Spinal cord (tissue), 10 donors: ENCODE data around the gene TRIM29. TPM values are rescaled to one million over a fixed set of nuclear protein-coding genes. Genes with fewer than 3 reads are reported as not detected.

Experiments used
- DNase-seq, 6 donors: peaks; one replicate each; pipeline versions ENCODE4 v3.0.0 to v3.0.0-alpha.2; 2013 to 2015; ENCODE audit warnings: low spot score in 6 of 6, low read depth in 4 of 6
- H3K27ac ChIP-seq: one replicate; pipeline ENCODE4 v1.5.1; 2013; ENCODE audit warnings: low read depth, low read length, control low read depth
- H3K27me3 ChIP-seq: one replicate; pipeline ENCODE4 v1.6.1; 2013; ENCODE audit warnings: low read length; ENCODE audit not compliant: control insufficient read depth, insufficient read depth
- H3K36me3 ChIP-seq: one replicate; pipeline ENCODE4 v1.6.1; 2013; ENCODE audit warnings: low read length; ENCODE audit not compliant: control insufficient read depth, insufficient read depth
- H3K4me1 ChIP-seq: one replicate; pipeline ENCODE4 v1.6.1; 2013; ENCODE audit warnings: low read length; ENCODE audit not compliant: control insufficient read depth, insufficient read depth
- H3K4me3 ChIP-seq: one replicate; pipeline ENCODE4 v1.5.1; 2013; ENCODE audit warnings: low read depth, low read length, control low read depth
- H3K9me3 ChIP-seq: one replicate; pipeline ENCODE4 v1.6.1; 2013; ENCODE audit warnings: low read length; ENCODE audit not compliant: control insufficient read depth, insufficient read depth
- WGBS: methylation state at CpG from one replicate; pipeline ENCODE4 v1.1.5; 2013; ENCODE audit warnings: missing lambda C conversion rate; ENCODE audit not compliant: insufficient coverage; 5-methylcytosine and 5-hydroxymethylcytosine counted together
- long read RNA-seq, 4 donors: transcript quantifications; one replicate each; lab custom pipeline, GENCODE V29; 2026
- polyA plus RNA-seq, 2 donors: library from polyadenylated mRNA; unstranded; fragments of 120-200 nt; gene quantifications; one replicate each; pipeline ENCODE4 v1.2.1, GENCODE V29; 2013; ENCODE audit not compliant: insufficient read length in 2 of 2
- total RNA-seq, 2 donors: library from RNA; depleted of rRNA in 1 of 2; stranded (reverse); fragments of 120-200 nt in 1 of 2; fragments of >200 nt in 1 of 2; gene quantifications; one replicate each; pipeline versions ENCODE4 v1.2.3 to v1.2.4, GENCODE V29; 2013 to 2014
- donor health status: healthy.

TRIM29 gene
- total RNA-seq (1 to 10 TPM in 1 of 2 donors, under 1 TPM in 1; 0.94 to 1.7 TPM), polyA plus RNA-seq (1 to 10 TPM; 1.4 to 1.9 TPM)
- long read RNA-seq, donor 1: 0 reads
- long read RNA-seq, donor 2: 0 reads
- long read RNA-seq, donor 3: 0 reads
- long read RNA-seq, donor 4: 0 reads

DNA sequence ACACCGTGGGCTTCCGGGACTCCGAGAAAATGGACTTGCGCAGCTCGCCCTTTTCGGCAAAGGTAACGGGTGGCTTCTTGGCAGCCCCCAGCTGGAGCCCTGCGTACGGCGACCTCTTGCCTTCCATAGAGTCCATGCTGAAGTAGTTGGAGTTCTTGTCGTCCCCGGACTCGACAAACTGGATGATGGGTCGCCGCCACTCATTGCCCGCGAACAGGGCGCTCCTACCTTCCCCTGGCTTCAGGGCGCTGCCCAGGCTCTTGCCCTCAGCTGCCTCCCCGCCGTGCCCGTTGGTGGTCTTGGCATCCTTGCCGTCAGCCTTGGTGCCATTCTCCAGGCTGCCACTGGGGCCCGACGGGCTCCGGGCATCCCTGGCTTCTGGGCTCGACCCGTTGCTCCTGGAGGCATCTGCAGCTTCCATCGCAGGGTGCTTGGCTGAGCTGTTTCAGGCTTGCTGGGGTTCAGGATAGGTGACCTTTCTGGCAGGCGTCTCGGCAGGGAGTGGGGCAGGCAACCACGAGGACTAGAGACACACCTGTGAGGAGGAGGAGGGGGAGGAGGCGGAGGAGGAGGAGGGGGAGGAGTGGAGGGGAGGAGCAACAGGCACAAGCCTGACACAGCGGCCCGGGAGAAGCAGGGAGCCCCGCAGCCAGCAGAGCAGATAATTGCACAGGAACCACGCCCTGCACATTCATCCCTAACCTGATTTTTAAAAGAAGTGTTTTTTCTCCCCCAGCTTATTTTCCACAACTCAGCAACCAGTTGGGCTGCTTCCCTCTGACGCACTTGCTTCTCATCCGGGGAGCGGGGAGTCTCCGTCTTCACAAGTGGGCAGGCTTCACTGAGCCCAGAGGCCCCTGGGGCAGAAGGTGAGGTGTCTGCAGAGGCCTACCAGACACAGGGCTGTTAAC, at the start of gene TRIM29:
TSS of gene TRIM29 (minus strand) at position 503 of the 911 bp plus-strand sequence. CDS start at position 421, 82 bp downstream.
- Histone ChIP-seq H3K4me1 (no peaks in the 10 kb centered on the region), H3K9me3 (no peaks in the 10 kb centered on the region), H3K36me3 (no peaks in the 10 kb centered on the region), H3K4me3 (no peak within 1 kb of the TSS), H3K27me3 (no peaks in the 10 kb centered on the region), H3K27ac (no peak within 1 kb of the TSS)
- 86% methylated on average over 34 of the region's 41 CpGs for WGBS
- DNase-seq: no peak

DNA sequence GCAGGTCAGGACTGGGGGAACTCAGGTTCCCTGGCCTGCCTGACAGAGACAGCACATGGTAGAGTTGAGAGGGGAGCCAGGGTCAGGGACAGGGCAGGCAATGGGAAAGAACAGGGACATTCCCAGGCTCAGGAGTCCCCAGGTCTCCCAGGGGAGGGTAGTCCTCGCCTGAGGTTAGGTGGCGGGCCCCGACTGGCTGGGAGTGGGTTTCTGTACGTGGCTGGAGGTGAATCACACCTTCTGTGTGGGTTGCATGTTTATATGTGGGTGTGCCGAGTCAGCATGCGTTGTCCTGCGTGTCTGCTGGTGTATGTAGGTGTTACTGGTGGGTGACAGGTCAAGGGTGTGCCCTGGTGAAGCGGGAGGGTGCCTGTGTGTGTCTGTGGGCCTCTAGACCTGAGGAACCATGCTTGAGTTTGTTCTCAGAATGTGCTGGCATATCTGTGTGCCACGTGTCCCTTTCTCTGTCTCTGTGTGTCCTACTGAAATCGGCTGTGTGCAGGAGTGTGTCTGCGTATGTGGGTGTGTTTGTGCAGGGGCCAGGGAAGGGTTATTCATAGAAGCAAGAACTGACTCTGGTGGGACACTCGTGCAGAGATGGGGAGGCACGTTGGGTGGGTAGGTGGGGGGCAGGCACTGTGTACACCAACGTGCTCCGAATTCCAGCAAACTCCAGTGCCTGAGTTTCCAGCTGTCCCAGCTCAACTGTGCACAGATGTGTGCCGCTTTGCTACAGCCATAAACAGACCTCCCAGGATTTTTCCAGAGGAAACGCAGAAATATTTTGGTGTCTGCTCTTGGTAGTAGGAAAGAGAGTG, 49.1 kb upstream of the TRIM29 start:
- Histone ChIP-seq H3K4me3 (no peak overlapping the region), H3K4me1 (peaks cover 80% of the 10 kb centered on the region), H3K27me3 (no peaks in the 10 kb centered on the region), H3K9me3 (no peaks in the 10 kb centered on the region), H3K36me3 (no peaks in the 10 kb centered on the region), H3K27ac (peak overlapping the region; percentile 79)
- DNase-seq: peak in 1 of 6 donors; percentile 80
- WGBS: 56% methylated on average over 17 of the region's 17 CpGs

GRCh38 chr11:120186456-120186773, 48.5 kb upstream of the TRIM29 start:
- H3K4me1 ChIP-seq: peaks cover 81% of the 10 kb centered on the region
- H3K4me3 ChIP-seq: no peak overlapping the region
- H3K27ac ChIP-seq: peak overlapping the region; percentile 79
- no peak for DNase-seq
- no peaks in the 10 kb centered on the region for H3K36me3 ChIP-seq
- no peaks in the 10 kb centered on the region for H3K27me3 ChIP-seq
- H3K9me3 ChIP-seq: no peaks in the 10 kb centered on the region

DNA sequence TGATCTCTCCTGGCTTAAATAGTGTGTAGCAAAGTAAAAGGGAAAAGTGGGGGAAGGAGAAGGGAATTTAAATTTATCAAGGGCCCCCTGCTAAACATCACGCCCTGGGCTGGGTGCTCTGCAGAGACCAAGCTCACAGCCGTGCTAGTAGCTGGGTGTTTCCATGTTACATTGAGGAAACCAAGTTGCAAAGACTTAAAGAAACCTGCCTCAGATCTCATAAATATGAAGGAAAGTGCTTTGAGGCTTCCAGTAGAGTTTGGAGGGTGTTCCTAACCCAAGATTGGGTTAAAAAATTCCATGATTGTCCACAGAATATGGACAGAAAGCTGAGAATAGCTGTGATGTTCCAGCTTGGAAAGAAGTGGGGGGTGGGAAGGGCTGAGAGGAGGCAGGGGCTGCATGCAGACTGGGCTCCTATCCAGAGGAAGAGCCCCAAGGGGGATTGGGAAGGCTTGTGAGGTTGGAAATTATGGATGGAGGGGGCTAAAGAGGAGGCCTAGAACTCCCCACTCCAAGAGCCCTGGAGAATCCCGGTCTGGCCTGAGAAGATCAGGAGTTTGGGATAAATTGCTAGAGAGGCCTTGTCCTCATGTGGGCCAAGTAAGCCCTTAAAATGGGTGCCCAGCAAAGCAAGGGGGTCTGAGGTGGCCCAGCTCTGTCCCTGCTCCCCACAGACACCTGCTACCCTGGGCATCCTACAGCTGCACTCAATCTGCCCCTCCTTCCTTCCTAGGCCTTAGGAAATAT, 48.0 kb upstream of the TRIM29 start:
- H3K4me1 ChIP-seq: peaks cover 81% of the 10 kb centered on the region
- WGBS: 67% methylated on average over 1 of the region's 3 CpGs
- no peak overlapping the region for H3K4me3 ChIP-seq
- no peaks in the 10 kb centered on the region for H3K36me3 ChIP-seq
- H3K27me3 ChIP-seq: no peaks in the 10 kb centered on the region
- no peaks in the 10 kb centered on the region for H3K9me3 ChIP-seq
- H3K27ac ChIP-seq: peak overlapping the region; percentile 79
- DNase-seq: peak in 2 of 6 donors; percentile 66 to 70

- H3K27ac ChIP-seq: peak overlapping the region; percentile 79
- peaks cover 82% of the 10 kb centered on the region for H3K4me1 ChIP-seq
- WGBS: 46% methylated on average over 4 of the region's 7 CpGs
These were observed 47.2 kb upstream of the TRIM29 start for GRCh38 chr11:120184946-120185705.

GRCh38 chr11:120184371-120184945, 46.5 kb upstream of the TRIM29 start:
- 72% methylated on average over 11 of the region's 11 CpGs for WGBS
- H3K27ac ChIP-seq: peak overlapping the region; percentile 79
- no peaks in the 10 kb centered on the region for H3K27me3 ChIP-seq
- H3K9me3 ChIP-seq: no peaks in the 10 kb centered on the region
- no peaks in the 10 kb centered on the region for H3K36me3 ChIP-seq
- no peak overlapping the region for H3K4me3 ChIP-seq
- H3K4me1 ChIP-seq: peaks cover 85% of the 10 kb centered on the region
- DNase-seq: no peak

More at GRCh38 chr11:120184946-120185705, 47.2 kb upstream of the TRIM29 start:
- DNase-seq: peak in 1 of 6 donors; percentile 59
- Histone ChIP-seq H3K36me3 (no peaks in the 10 kb centered on the region), H3K4me3 (no peak overlapping the region), H3K9me3 (no peaks in the 10 kb centered on the region), H3K27me3 (no peaks in the 10 kb centered on the region)

- no peaks in the 10 kb centered on the region for H3K36me3 ChIP-seq
- DNase-seq: no peak
- H3K4me3 ChIP-seq: no peak overlapping the region
- no peaks in the 10 kb centered on the region for H3K27me3 ChIP-seq
- peak overlapping the region; percentile 40 for H3K27ac ChIP-seq
- 98% methylated on average over 4 of the region's 7 CpGs for WGBS
- H3K9me3 ChIP-seq: no peaks in the 10 kb centered on the region
- H3K4me1 ChIP-seq: peaks cover 92% of the 10 kb centered on the region
These were observed 45.8 kb upstream of the TRIM29 start for GRCh38 chr11:120183701-120184141.

DNA sequence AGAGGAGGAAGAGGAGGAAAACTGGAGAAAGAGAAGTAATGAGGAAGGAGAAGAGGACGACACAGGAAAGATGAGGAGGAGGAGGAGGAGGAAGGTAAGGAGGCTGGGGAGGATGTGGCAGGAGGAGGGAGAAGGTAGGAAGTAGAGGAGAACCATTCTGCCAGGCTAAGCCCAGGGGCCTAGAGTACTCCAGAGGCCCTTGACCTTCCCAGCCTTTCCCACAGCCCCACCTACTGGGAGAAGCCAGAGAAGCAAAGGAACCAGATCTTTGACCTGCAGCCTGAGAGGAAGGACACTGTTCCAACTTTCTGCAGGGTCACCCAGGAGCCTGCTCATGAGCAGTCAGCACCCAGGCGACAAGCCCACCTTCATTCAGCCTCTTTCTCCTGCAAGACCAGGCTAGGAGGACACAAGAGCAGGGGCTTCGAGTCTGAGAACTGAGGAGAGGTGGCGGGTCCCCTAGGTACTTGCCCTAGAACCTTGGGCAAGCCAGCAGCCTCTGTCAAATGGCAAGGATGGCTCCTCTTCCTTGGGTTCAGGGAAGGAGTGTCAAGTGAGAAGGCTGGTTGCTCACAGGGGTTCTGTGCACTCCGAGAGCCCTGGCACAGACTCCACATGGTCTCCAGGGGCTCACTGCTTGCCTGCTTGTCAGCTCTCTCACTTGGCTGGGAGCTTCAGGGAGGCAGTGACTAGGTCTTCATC, 45.0 kb upstream of the TRIM29 start:
- Histone ChIP-seq H3K4me1 (peaks cover 92% of the 10 kb centered on the region), H3K9me3 (no peaks in the 10 kb centered on the region), H3K36me3 (no peaks in the 10 kb centered on the region), H3K27me3 (no peaks in the 10 kb centered on the region), H3K4me3 (no peak overlapping the region), H3K27ac (peak overlapping the region; percentile 54)
- no peak for DNase-seq
- WGBS: 68% methylated on average over 5 of the region's 5 CpGs
